Peyer's patch (tissue), 4 donors: ENCODE measurements around the gene MAPT. TPM values are rescaled to one million over a fixed set of nuclear protein-coding genes. Genes with fewer than 3 reads are reported as not detected.
A peak's percentile ranks its signal among the peaks of the same experiment; 100 is the strongest.

ENCODE experiments used
- DNase-seq, 3 donors: peaks; one replicate each; pipeline ENCODE4 v3.0.0-alpha.2; 2017 to 2019
- H3K27ac ChIP-seq, 4 donors: fragments of 200-600 bp; sonication (generic); one replicate each; pipeline ENCODE4 v1.5.1; 2016 to 2019
- H3K27me3 ChIP-seq, 2 donors: fragments of 200-600 bp; sonication (generic); one replicate each; pipeline ENCODE4 v1.5.1; 2019
- H3K36me3 ChIP-seq, 3 donors: fragments of 200-600 bp; sonication (generic); one replicate each; pipeline ENCODE4 v1.5.1; 2016 to 2019
- H3K4me1 ChIP-seq, 4 donors: fragments of 200-600 bp; sonication (generic); one replicate each; pipeline ENCODE4 v1.5.1; 2016 to 2019
- H3K4me3 ChIP-seq, 4 donors: fragments of 200-600 bp; sonication (generic); 1 replicate in 3 of 4; 2 replicates in 1 of 4; pipeline ENCODE4 v1.5.1; 2016 to 2019; ENCODE audit warnings: mild to moderate bottlenecking in 1 of 4
- H3K9me3 ChIP-seq, 4 donors: fragments of 200-600 bp; sonication (generic); one replicate each; pipeline ENCODE4 v1.5.1; 2016 to 2019; ENCODE audit warnings: mild to moderate bottlenecking in 1 of 4
- CTCF ChIP-seq, 6 experiments: fragments of 450-650 bp in 4 of 6; fragments of 200-600 bp in 2 of 6; sonication (generic) in 1 of 6; IDR thresholded peaks; one replicate each; pipeline ENCODE4 v1.5.1; 2017 to 2019; ENCODE audit warnings: antibody characterized with exemption in 6 of 6, mild to moderate bottlenecking in 3 of 6, moderate library complexity in 1 of 6
- POLR2A ChIP-seq, 2 donors: fragments of 450-650 bp; IDR thresholded peaks; one replicate each; pipeline ENCODE4 v1.5.1; 2017; ENCODE audit warnings: antibody characterized with exemption in 2 of 2, mild to moderate bottlenecking in 2 of 2, moderate library complexity in 2 of 2
- total RNA-seq, 4 donors: library from RNA; depleted of rRNA; stranded (reverse); fragments of >200 nt; gene quantifications; one replicate each; pipeline ENCODE4 v1.1.0, GENCODE V29; 2016

The MAPT gene
- total RNA-seq, 4 donors from 2014 or later, result 0.35 to 1.6 (median 0.94) TPM; not detected in 1

GRCh38 chr17:46024590-46024989 is 130.2 kb downstream of the MAPT start:
- Histone ChIP-seq H3K27ac (no peak overlapping the region), H3K9me3 (no peaks in the 10 kb centered on the region), H3K4me3 (no peak overlapping the region), H3K4me1 (peaks cover 0 to 13% (median 0%) of the 10 kb centered on the region in 4 donors), H3K36me3 (peaks cover 0 to 32% (median 0%) of the 10 kb centered on the region in 3 donors), H3K27me3 (no peaks in the 10 kb centered on the region)
- no peak for DNase-seq
- TF ChIP-seq POLR2A (IDR thresholded peaks at IDR 0.05) (no peak), CTCF (IDR thresholded peaks at IDR 0.05) (no peak)

DNA sequence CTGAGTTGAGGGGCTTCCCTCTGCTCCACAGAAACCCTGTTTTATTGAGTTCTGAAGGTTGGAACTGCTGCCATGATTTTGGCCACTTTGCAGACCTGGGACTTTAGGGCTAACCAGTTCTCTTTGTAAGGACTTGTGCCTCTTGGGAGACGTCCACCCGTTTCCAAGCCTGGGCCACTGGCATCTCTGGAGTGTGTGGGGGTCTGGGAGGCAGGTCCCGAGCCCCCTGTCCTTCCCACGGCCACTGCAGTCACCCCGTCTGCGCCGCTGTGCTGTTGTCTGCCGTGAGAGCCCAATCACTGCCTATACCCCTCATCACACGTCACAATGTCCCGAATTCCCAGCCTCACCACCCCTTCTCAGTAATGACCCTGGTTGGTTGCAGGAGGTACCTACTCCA is 130.7 kb downstream of the MAPT start:
- Histone ChIP-seq H3K27ac (peak overlapping the region in 1 of 4 donors; percentile 38), H3K36me3 (peaks cover 0 to 35% (median 0%) of the 10 kb centered on the region in 3 donors), H3K27me3 (no peaks in the 10 kb centered on the region), H3K4me3 (no peak overlapping the region), H3K9me3 (no peaks in the 10 kb centered on the region), H3K4me1 (peaks cover 0 to 8% (median 0%) of the 10 kb centered on the region in 4 donors)
- no peak for DNase-seq
- no peak for TF ChIP-seq POLR2A (IDR thresholded peaks at IDR 0.05)
- TF ChIP-seq CTCF (IDR thresholded peaks at IDR 0.05), result no peak

GRCh38 chr17:46025510-46026165 is 131.3 kb downstream of the MAPT start:
- Histone ChIP-seq H3K9me3 (no peaks in the 10 kb centered on the region), H3K27ac (peak overlapping the region in 3 of 4 donors; percentile 25 to 49 (median 26)), H3K4me3 (no peak overlapping the region), H3K36me3 (peaks cover 0 to 40% (median 0%) of the 10 kb centered on the region in 3 donors), H3K27me3 (no peaks in the 10 kb centered on the region), H3K4me1 (peaks cover 0 to 2% (median 0%) of the 10 kb centered on the region in 4 donors)
- TF ChIP-seq POLR2A (IDR thresholded peaks at IDR 0.05) (no peak), CTCF (IDR thresholded peaks at IDR 0.05) (no peak)
- DNase-seq, result no peak

DNA sequence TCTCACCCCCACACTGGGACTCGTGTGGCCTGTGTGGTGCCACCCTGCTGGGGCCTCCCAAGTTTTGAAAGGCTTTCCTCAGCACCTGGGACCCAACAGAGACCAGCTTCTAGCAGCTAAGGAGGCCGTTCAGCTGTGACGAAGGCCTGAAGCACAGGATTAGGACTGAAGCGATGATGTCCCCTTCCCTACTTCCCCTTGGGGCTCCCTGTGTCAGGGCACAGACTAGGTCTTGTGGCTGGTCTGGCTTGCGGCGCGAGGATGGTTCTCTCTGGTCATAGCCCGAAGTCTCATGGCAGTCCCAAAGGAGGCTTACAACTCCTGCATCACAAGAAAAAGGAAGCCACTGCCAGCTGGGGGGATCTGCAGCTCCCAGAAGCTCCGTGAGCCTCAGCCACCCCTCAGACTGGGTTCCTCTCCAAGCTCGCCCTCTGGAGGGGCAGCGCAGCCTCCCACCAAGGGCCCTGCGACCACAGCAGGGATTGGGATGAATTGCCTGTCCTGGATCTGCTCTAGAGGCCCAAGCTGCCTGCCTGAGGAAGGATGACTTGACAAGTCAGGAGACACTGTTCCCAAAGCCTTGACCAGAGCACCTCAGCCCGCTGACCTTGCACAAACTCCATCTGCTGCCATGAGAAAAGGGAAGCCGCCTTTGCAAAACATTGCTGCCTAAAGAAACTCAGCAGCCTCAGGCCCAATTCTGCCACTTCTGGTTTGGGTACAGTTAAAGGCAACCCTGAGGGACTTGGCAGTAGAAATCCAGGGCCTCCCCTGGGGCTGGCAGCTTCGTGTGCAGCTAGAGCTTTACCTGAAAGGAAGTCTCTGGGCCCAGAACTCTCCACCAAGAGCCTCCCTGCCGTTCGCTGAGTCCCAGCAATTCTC is 132.1 kb downstream of the MAPT start:
- no peak for TF ChIP-seq POLR2A (IDR thresholded peaks at IDR 0.05)
- no peak for TF ChIP-seq CTCF (IDR thresholded peaks at IDR 0.05)
- DNase-seq, result peak in 1 of 3 donors; percentile 29
- H3K27me3 ChIP-seq, result no peaks in the 10 kb centered on the region
- H3K4me3 ChIP-seq, result no peak overlapping the region
- H3K36me3 ChIP-seq, result peaks cover 0 to 48% (median 0%) of the 10 kb centered on the region in 3 donors
- H3K9me3 ChIP-seq, result no peaks in the 10 kb centered on the region
- H3K27ac ChIP-seq, result peak overlapping the region in 2 of 4 donors; percentile 42 to 49
- no peaks in the 10 kb centered on the region for H3K4me1 ChIP-seq

DNA sequence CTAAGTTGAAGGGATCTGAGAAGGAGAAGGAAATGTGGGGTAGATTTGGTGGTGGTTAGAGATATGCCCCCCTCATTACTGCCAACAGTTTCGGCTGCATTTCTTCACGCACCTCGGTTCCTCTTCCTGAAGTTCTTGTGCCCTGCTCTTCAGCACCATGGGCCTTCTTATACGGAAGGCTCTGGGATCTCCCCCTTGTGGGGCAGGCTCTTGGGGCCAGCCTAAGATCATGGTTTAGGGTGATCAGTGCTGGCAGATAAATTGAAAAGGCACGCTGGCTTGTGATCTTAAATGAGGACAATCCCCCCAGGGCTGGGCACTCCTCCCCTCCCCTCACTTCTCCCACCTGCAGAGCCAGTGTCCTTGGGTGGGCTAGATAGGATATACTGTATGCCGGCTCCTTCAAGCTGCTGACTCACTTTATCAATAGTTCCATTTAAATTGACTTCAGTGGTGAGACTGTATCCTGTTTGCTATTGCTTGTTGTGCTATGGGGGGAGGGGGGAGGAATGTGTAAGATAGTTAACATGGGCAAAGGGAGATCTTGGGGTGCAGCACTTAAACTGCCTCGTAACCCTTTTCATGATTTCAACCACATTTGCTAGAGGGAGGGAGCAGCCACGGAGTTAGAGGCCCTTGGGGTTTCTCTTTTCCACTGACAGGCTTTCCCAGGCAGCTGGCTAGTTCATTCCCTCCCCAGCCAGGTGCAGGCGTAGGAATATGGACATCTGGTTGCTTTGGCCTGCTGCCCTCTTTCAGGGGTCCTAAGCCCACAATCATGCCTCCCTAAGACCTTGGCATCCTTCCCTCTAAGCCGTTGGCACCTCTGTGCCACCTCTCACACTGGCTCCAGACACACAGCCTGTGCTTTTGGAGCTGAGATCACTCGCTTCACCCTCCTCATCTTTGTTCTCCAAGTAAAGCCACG is 133.0 kb downstream of the MAPT start:
- TF ChIP-seq POLR2A (IDR thresholded peaks at IDR 0.05) (no peak), CTCF (IDR thresholded peaks at IDR 0.05) (no peak)
- peak overlapping the region in 2 of 4 donors; percentile 42 to 49 for H3K27ac ChIP-seq
- H3K4me3 ChIP-seq, result no peak overlapping the region
- H3K4me1 ChIP-seq, result no peaks in the 10 kb centered on the region
- no peaks in the 10 kb centered on the region for H3K9me3 ChIP-seq
- H3K36me3 ChIP-seq, result peaks cover 0 to 57% (median 0%) of the 10 kb centered on the region in 3 donors
- DNase-seq, result no peak
- no peaks in the 10 kb centered on the region for H3K27me3 ChIP-seq
